Measurements from ENCODE around the gene MYCN.

DNA sequence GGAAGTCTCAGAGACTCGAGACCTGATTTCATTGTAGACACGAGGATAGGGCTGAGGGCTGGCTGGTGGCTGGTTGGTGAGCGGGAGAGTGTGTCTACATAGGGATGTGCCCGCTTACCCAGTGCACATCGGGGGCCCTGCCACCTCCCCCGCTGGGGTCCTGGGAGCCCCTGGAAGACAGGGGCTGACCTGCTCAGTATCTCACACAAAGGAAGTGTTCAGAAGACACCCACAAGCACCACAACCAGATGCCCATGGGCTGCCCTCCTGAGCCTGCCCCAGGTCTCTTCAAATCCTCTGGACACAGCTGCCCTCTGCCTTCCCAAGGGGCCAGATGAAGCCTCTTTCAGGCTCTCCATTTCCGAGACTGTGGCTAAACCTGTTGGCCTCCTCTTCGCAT lies 43.1 kb downstream of the MYCN start:
- TF ChIP-seq, protein P1, sequence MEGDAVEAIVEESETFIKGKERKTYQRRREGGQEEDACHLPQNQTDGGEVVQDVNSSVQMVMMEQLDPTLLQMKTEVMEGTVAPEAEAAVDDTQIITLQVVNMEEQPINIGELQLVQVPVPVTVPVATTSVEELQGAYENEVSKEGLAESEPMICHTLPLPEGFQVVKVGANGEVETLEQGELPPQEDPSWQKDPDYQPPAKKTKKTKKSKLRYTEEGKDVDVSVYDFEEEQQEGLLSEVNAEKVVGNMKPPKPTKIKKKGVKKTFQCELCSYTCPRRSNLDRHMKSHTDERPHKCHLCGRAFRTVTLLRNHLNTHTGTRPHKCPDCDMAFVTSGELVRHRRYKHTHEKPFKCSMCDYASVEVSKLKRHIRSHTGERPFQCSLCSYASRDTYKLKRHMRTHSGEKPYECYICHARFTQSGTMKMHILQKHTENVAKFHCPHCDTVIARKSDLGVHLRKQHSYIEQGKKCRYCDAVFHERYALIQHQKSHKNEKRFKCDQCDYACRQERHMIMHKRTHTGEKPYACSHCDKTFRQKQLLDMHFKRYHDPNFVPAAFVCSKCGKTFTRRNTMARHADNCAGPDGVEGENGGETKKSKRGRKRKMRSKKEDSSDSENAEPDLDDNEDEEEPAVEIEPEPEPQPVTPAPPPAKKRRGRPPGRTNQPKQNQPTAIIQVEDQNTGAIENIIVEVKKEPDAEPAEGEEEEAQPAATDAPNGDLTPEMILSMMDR (IDR thresholded peaks at IDR 0.05): no peak
- TF ChIP-seq RXRA (IDR thresholded peaks at IDR 0.05; ENCODE audit: borderline replicate concordance, low read depth): no peak
- TF ChIP-seq EZH2phosphoT487 (IDR thresholded peaks at IDR 0.05; ENCODE audit: borderline replicate concordance, low read depth): no peak
- TF ChIP-seq, protein P2, sequence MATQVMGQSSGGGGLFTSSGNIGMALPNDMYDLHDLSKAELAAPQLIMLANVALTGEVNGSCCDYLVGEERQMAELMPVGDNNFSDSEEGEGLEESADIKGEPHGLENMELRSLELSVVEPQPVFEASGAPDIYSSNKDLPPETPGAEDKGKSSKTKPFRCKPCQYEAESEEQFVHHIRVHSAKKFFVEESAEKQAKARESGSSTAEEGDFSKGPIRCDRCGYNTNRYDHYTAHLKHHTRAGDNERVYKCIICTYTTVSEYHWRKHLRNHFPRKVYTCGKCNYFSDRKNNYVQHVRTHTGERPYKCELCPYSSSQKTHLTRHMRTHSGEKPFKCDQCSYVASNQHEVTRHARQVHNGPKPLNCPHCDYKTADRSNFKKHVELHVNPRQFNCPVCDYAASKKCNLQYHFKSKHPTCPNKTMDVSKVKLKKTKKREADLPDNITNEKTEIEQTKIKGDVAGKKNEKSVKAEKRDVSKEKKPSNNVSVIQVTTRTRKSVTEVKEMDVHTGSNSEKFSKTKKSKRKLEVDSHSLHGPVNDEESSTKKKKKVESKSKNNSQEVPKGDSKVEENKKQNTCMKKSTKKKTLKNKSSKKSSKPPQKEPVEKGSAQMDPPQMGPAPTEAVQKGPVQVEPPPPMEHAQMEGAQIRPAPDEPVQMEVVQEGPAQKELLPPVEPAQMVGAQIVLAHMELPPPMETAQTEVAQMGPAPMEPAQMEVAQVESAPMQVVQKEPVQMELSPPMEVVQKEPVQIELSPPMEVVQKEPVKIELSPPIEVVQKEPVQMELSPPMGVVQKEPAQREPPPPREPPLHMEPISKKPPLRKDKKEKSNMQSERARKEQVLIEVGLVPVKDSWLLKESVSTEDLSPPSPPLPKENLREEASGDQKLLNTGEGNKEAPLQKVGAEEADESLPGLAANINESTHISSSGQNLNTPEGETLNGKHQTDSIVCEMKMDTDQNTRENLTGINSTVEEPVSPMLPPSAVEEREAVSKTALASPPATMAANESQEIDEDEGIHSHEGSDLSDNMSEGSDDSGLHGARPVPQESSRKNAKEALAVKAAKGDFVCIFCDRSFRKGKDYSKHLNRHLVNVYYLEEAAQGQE (IDR thresholded peaks at IDR 0.05; ENCODE audit: low read depth, low read length): no peak
- no peak for TF ChIP-seq MXI1 (IDR thresholded peaks at IDR 0.05; ENCODE audit: low read depth, low read length)
- no peak for TF ChIP-seq GABPA (IDR thresholded peaks at IDR 0.05; ENCODE audit: low read depth)
- TF ChIP-seq GATA2 (CRISPR knock-in tag; IDR thresholded peaks at IDR 0.05): no peak
- no peak for TF ChIP-seq RFX5 (IDR thresholded peaks at IDR 0.05; ENCODE audit: low read length)
- no peak for TF ChIP-seq JUND (IDR thresholded peaks at IDR 0.05)
- no peak for TF ChIP-seq CHD2 (IDR thresholded peaks at IDR 0.05; ENCODE audit: low read length, partially characterized antibody)
- TF ChIP-seq, protein P3, sequence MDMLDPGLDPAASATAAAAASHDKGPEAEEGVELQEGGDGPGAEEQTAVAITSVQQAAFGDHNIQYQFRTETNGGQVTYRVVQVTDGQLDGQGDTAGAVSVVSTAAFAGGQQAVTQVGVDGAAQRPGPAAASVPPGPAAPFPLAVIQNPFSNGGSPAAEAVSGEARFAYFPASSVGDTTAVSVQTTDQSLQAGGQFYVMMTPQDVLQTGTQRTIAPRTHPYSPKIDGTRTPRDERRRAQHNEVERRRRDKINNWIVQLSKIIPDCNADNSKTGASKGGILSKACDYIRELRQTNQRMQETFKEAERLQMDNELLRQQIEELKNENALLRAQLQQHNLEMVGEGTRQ (IDR thresholded peaks at IDR 0.05; ENCODE audit: borderline replicate concordance, low read depth, low read length): no peak
